OCI-LY1 (cell line): Measurements from ENCODE around the gene ASIC5.

ENCODE experiments used
- H2AFZ ChIP-seq: fragments of 200-600 bp; sonication (generic), shearing (Covaris generic); 2 replicates; pipeline ENCODE4 v1.6.0; 2014; ENCODE audit warnings: antibody characterized with exemption, mild to moderate bottlenecking, low read length
- H3F3A ChIP-seq: fragments of 200-600 bp; sonication (generic), shearing (Covaris generic); 2 replicates; pipeline ENCODE4 v1.6.0; 2014; ENCODE audit warnings: mild to moderate bottlenecking, antibody characterized with exemption, low read length, moderate library complexity; ENCODE audit not compliant: insufficient read depth
- H3K27ac ChIP-seq: fragments of 200-600 bp; sonication (generic); 2 replicates; pipeline ENCODE4 v1.5.1; 2014; ENCODE audit warnings: low read length, mixed run types, mild to moderate bottlenecking, low read depth; ENCODE audit not compliant: poor library complexity, severe bottlenecking
- H3K27me3 ChIP-seq: fragments of 200-600 bp; sonication (generic); 2 replicates; pipeline ENCODE4 v1.6.0; 2014; ENCODE audit warnings: antibody characterized with exemption, mild to moderate bottlenecking, low read length, moderate library complexity; ENCODE audit not compliant: insufficient read depth
- H3K36me3 ChIP-seq: fragments of 200-600 bp; sonication (generic); 2 replicates; pipeline ENCODE4 v1.6.1; 2014; ENCODE audit warnings: mild to moderate bottlenecking, antibody characterized with exemption, low read length, moderate library complexity, mixed read lengths; ENCODE audit not compliant: insufficient read depth
- H3K4me1 ChIP-seq: fragments of 200-600 bp; sonication (generic); 2 replicates; pipeline ENCODE4 v1.5.1; 2014; ENCODE audit warnings: mild to moderate bottlenecking, low read length, moderate library complexity; ENCODE audit not compliant: insufficient read depth, severe bottlenecking
- H3K4me2 ChIP-seq: fragments of 200-600 bp; sonication (generic), shearing (Covaris generic); 2 replicates; pipeline ENCODE4 v1.6.1; 2014; ENCODE audit warnings: low read length
- H3K4me3 ChIP-seq: fragments of 200-600 bp; sonication (generic); 2 replicates; pipeline ENCODE4 v1.5.1; 2014; ENCODE audit warnings: low read length, low read depth, mild to moderate bottlenecking, mixed read lengths; ENCODE audit not compliant: poor library complexity, severe bottlenecking
- H3K79me2 ChIP-seq: fragments of 200-600 bp; shearing (Covaris generic); 2 replicates; pipeline ENCODE4 v1.6.1; 2016; ENCODE audit warnings: mixed run types, low read length, mixed read lengths; ENCODE audit not compliant: insufficient read depth
- H3K9ac ChIP-seq: fragments of 200-600 bp; sonication (generic), shearing (Covaris generic); 2 replicates; pipeline ENCODE4 v1.6.1; 2014; ENCODE audit warnings: mild to moderate bottlenecking, low read length, mixed read lengths
- H3K9me2 ChIP-seq: fragments of 200-600 bp; sonication (generic), shearing (Covaris generic); 2 replicates; pipeline ENCODE4 v1.6.1; 2014; ENCODE audit warnings: low read depth, mild to moderate bottlenecking, low read length, mixed read lengths
- H3K9me3 ChIP-seq: fragments of 200-600 bp; shearing (Covaris generic); 2 replicates; pipeline ENCODE4 v1.6.1; 2014; ENCODE audit warnings: low read length, mixed read lengths
- H4K20me1 ChIP-seq: fragments of 200-600 bp; sonication (generic), shearing (Covaris generic); 2 replicates; pipeline ENCODE4 v1.6.0; 2016; ENCODE audit warnings: mild to moderate bottlenecking, low read length; ENCODE audit not compliant: insufficient read depth
- EZH2 ChIP-seq: fragments of 200-600 bp; sonication (generic), shearing (Covaris generic); IDR thresholded peaks from 2 replicates; pipeline ENCODE4 v1.8.0; 2017; ENCODE audit warnings: borderline replicate concordance, mixed run types, mild to moderate bottlenecking, antibody characterized with exemption, low read length, moderate library complexity, mixed read lengths
- TF ChIP-seq, protein P1 (sequence below): fragments of 200-600 bp; sonication (generic), shearing (Covaris generic); IDR thresholded peaks from 2 replicates; pipeline ENCODE4 v1.5.1; 2017; ENCODE audit warnings: mild to moderate bottlenecking, antibody characterized with exemption, low read length, moderate library complexity, mixed read lengths

Gene ASIC5

DNA sequence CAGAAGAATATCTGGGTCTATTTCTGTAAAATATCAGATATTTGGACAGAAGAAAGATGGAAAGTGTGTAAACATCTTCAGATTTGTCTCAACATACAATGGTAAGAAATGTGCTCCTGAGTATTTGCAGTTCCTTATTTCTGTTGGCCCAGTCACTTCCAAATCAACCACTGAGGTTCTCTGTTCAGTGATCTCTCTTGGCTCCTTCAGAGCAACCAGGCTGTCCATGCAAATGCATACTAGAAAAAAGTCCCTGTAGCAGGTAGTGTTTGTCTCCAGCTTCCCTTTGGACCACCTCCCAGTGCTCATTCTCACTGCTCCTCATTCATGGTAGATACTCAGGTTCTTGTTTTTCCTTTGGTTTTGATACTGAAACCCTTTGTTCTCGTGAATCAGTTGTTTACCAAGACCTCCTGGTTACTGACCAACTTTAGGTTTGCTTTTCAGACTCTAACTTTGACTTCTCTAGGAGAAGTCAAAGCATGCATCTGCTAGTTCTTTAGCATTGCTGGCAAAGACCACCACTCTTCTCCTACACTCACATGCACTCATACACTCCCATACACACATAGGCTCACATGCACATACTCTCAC lies 28.8 kb downstream of the ASIC5 start:
- Histone ChIP-seq H3K36me3 (no peaks in the 10 kb centered on the region), H3K27ac (no peak overlapping the region), H3K79me2 (no peaks in the 10 kb centered on the region), H3K4me3 (no peak overlapping the region), H2AFZ (no peak overlapping the region), H3K9me3 (no peaks in the 10 kb centered on the region), H4K20me1 (no peaks in the 10 kb centered on the region), H3F3A (no peaks in the 10 kb centered on the region), H3K4me2 (no peak overlapping the region), H3K27me3 (no peaks in the 10 kb centered on the region), H3K4me1 (no peaks in the 10 kb centered on the region), H3K9ac (no peak overlapping the region), H3K9me2 (no peaks in the 10 kb centered on the region)
- TF ChIP-seq EZH2: no peak
- TF ChIP-seq, protein P1, sequence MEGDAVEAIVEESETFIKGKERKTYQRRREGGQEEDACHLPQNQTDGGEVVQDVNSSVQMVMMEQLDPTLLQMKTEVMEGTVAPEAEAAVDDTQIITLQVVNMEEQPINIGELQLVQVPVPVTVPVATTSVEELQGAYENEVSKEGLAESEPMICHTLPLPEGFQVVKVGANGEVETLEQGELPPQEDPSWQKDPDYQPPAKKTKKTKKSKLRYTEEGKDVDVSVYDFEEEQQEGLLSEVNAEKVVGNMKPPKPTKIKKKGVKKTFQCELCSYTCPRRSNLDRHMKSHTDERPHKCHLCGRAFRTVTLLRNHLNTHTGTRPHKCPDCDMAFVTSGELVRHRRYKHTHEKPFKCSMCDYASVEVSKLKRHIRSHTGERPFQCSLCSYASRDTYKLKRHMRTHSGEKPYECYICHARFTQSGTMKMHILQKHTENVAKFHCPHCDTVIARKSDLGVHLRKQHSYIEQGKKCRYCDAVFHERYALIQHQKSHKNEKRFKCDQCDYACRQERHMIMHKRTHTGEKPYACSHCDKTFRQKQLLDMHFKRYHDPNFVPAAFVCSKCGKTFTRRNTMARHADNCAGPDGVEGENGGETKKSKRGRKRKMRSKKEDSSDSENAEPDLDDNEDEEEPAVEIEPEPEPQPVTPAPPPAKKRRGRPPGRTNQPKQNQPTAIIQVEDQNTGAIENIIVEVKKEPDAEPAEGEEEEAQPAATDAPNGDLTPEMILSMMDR: no peak

DNA sequence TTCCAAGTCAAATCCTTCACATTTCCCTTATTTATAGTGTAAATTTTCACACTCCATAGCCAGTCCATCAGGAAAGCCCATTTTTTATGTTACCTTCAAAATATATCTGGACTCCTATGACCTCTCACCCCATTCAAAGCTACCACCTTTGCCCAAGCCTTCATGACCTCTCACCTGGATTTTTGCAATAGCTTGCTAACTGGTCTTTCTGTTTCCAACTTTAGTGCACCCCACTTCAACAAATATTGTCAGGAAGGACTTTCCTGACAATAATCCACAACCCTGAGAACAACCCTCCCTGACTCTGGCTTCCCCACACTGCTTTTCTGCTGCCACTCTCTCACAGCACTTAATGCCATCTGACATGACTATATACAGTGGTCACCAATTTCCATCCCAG lies 33.4 kb downstream of the ASIC5 start:
- H3K36me3 ChIP-seq: no peaks in the 10 kb centered on the region
- no peaks in the 10 kb centered on the region for H3K9me3 ChIP-seq
- H3K4me3 ChIP-seq: no peak overlapping the region
- no peak overlapping the region for H3K9ac ChIP-seq
- H3K27ac ChIP-seq: no peak overlapping the region
- no peaks in the 10 kb centered on the region for H3F3A ChIP-seq
- no peak overlapping the region for H3K4me2 ChIP-seq
- H3K4me1 ChIP-seq: no peaks in the 10 kb centered on the region
- H4K20me1 ChIP-seq: no peaks in the 10 kb centered on the region
- H2AFZ ChIP-seq: no peak overlapping the region
- no peaks in the 10 kb centered on the region for H3K79me2 ChIP-seq
- H3K27me3 ChIP-seq: no peaks in the 10 kb centered on the region
- no peaks in the 10 kb centered on the region for H3K9me2 ChIP-seq
- TF ChIP-seq EZH2: no peak
- TF ChIP-seq, protein P1: no peak

DNA sequence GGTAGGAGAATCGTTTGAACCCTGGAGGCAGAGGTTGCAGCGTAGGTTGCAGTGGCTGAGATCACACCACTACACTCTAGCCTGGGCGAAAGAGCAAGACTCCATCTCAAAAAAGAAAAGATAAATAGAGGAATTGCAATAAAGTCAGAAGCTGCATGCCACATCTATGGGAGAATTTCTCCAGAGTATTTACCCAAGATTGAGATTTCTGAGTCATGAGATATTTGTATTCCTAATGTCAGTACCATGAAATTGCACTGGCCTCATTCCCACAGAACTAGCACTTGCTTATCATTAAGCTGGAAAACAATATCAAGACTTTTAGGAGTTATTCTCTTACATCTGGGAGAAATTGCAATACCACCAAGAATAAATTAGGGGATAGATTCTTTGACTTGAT lies 37.4 kb downstream of the ASIC5 start:
- H3K27ac ChIP-seq: no peak overlapping the region
- TF ChIP-seq, protein P1: no peak
- TF ChIP-seq EZH2: no peak

More for the DNA sequence above, 37.4 kb downstream of the ASIC5 start:
- Histone ChIP-seq H3F3A (no peaks in the 10 kb centered on the region), H2AFZ (no peak overlapping the region), H3K4me3 (no peak overlapping the region), H3K4me1 (no peaks in the 10 kb centered on the region), H3K4me2 (no peak overlapping the region), H3K27me3 (no peaks in the 10 kb centered on the region), H3K9ac (no peak overlapping the region), H4K20me1 (no peaks in the 10 kb centered on the region), H3K36me3 (no peaks in the 10 kb centered on the region), H3K9me3 (no peaks in the 10 kb centered on the region), H3K79me2 (no peaks in the 10 kb centered on the region), H3K9me2 (no peaks in the 10 kb centered on the region)
